HUES6 (cell line): ENCODE results near the gene CTSD.

ENCODE experiments used
- H3K27ac ChIP-seq: 2 replicates; pipeline ENCODE4 v1.7.0; 2013; ENCODE audit warnings: low read depth, mild to moderate bottlenecking, low read length, inconsistent platforms
- H3K27me3 ChIP-seq: 2 replicates; pipeline ENCODE4 v1.6.1; 2013; ENCODE audit warnings: low read length; ENCODE audit not compliant: control insufficient read depth, insufficient read depth
- H3K36me3 ChIP-seq: 2 replicates; pipeline ENCODE4 v1.6.1; 2013; ENCODE audit warnings: low read length; ENCODE audit not compliant: control insufficient read depth, insufficient read depth
- H3K4me1 ChIP-seq: 2 replicates; pipeline ENCODE4 v1.6.1; 2013; ENCODE audit warnings: low read length; ENCODE audit not compliant: control insufficient read depth, insufficient read depth
- H3K4me3 ChIP-seq: 2 replicates; pipeline ENCODE4 v1.5.1; 2013; ENCODE audit warnings: low read depth, low read length
- H3K9ac ChIP-seq: one replicate; pipeline ENCODE4 v1.6.1; 2013; ENCODE audit warnings: mild to moderate bottlenecking, low read length
- H3K9me3 ChIP-seq: 2 replicates; pipeline ENCODE4 v1.6.1; 2013; ENCODE audit warnings: low read depth, low read length; ENCODE audit not compliant: control insufficient read depth, insufficient read depth

The CTSD gene

GRCh38 chr11:1766719-1767398, 3.1 kb upstream of the CTSD start:
- no peaks in the 10 kb centered on the region for H3K9me3 ChIP-seq
- peaks cover 7% of the 10 kb centered on the region for H3K4me1 ChIP-seq
- no peaks in the 10 kb centered on the region for H3K36me3 ChIP-seq
- no peak overlapping the region for H3K27ac ChIP-seq
- H3K27me3 ChIP-seq: no peaks in the 10 kb centered on the region; the same call in 1 of the 2 replicates
- no peak overlapping the region for H3K4me3 ChIP-seq
- H3K9ac ChIP-seq: no peak overlapping the region

DNA sequence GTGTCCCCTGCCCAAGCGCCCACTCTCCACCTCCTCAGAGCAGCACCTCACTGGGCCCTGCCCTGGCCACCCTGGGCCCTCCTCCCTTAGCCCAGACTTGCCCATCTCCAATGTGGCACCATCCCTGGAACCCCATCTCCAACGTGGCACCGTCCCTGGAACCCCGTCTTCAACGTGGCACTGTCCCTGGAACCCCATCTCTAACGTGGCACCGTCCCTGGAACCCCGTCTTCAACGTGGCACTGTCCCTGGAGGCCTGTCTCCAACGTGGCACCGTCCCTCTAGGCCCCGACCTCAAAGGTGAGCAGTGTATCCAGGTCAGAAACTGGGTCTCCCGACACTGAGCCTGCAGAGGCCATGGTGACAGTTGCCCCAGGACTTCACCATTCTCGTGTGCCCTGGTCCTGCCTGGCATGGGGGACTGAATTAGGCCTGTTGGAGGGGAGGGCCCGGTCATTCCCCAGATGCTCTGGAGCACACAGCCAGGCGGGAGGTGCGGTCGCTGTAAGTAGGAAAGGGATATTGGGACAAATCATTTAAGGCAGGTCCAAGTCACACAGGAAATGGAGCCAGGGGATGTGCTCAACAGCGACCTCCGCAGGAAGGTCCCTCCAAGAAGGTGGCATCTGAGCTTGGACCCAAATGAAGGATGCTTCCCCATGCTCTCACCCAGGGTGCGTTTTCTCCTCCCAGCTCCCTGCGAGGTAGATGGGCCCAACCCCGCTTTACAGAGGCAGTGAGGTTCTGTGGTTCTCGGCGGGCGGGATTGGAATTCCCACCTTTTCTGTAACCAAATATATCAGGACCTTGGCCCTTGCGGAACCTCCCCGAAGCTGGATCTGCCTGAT, 2.4 kb upstream of the CTSD start:
- no peaks in the 10 kb centered on the region; the same call in 1 of the 2 replicates for H3K27me3 ChIP-seq
- no peak overlapping the region for H3K27ac ChIP-seq
- H3K9me3 ChIP-seq: no peaks in the 10 kb centered on the region
- H3K4me1 ChIP-seq: peaks cover 7% of the 10 kb centered on the region
- H3K36me3 ChIP-seq: peaks cover 2% of the 10 kb centered on the region
- no peak overlapping the region for H3K9ac ChIP-seq
- H3K4me3 ChIP-seq: no peak overlapping the region

GRCh38 chr11:1763336-1763795, 361 bp downstream of the CTSD start:
- peak overlapping the region; percentile 84 for H3K27ac ChIP-seq
- peak overlapping the region; percentile 92 for H3K4me3 ChIP-seq
- H3K27me3 ChIP-seq: no peaks in the 10 kb centered on the region; the same call in 1 of the 2 replicates
- H3K9me3 ChIP-seq: no peaks in the 10 kb centered on the region
- H3K36me3 ChIP-seq: peaks cover 21% of the 10 kb centered on the region
- peak overlapping the region; percentile 76 for H3K9ac ChIP-seq
- H3K4me1 ChIP-seq: peaks cover 7% of the 10 kb centered on the region

DNA sequence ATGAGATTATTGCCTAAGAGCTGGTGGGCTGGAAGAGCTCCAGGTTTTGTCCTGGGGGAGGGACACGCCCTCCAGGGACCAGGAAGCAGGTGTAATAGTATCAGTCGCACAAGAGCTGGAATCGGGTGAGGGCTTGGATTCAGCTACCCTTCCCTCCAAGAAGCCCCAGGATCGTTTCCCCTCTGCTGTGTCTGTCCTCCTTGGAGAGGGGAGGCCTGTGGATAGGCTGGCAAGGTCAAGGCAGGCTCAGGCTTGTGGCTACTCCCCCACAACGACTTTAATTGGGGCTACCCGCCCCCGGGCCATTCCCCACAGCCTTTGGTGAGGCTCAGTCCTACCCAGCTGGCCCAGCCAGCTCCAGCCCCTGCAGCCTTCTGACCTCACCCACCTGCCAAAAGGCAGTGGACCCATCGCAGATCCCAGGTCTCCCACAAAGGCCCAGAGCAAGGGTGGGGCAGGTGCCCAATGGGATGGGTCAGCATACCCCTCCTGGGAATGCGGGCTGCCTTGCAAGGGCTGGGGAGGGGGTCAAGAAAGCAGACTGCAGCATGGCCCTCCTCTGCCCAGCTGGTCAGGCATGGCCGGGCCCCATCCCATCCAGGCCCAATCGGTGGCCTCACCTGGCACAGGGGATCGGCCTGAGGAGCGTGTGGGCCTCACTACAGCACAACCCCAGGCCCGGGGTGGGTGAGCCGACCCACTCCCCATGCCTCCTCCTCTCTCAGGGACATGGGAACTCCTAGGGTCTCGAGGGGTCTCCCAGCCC, 1.0 kb downstream of the CTSD start:
- Histone ChIP-seq H3K9me3 (no peaks in the 10 kb centered on the region), H3K4me1 (peaks cover 7% of the 10 kb centered on the region), H3K27me3 (no peaks in the 10 kb centered on the region; the same call in 1 of the 2 replicates), H3K36me3 (peaks cover 21% of the 10 kb centered on the region), H3K4me3 (peak overlapping the region; percentile 92), H3K9ac (peak overlapping the region; percentile 49), H3K27ac (no peak overlapping the region)

- Histone ChIP-seq H3K9ac (peak overlapping the region; percentile 49), H3K4me1 (peaks cover 7% of the 10 kb centered on the region), H3K36me3 (peaks cover 26% of the 10 kb centered on the region), H3K27me3 (no peaks in the 10 kb centered on the region; the same call in 1 of the 2 replicates), H3K4me3 (no peak overlapping the region), H3K9me3 (no peaks in the 10 kb centered on the region), H3K27ac (no peak overlapping the region)
These were observed 1.7 kb downstream of the CTSD start for GRCh38 chr11:1761857-1762536.

DNA sequence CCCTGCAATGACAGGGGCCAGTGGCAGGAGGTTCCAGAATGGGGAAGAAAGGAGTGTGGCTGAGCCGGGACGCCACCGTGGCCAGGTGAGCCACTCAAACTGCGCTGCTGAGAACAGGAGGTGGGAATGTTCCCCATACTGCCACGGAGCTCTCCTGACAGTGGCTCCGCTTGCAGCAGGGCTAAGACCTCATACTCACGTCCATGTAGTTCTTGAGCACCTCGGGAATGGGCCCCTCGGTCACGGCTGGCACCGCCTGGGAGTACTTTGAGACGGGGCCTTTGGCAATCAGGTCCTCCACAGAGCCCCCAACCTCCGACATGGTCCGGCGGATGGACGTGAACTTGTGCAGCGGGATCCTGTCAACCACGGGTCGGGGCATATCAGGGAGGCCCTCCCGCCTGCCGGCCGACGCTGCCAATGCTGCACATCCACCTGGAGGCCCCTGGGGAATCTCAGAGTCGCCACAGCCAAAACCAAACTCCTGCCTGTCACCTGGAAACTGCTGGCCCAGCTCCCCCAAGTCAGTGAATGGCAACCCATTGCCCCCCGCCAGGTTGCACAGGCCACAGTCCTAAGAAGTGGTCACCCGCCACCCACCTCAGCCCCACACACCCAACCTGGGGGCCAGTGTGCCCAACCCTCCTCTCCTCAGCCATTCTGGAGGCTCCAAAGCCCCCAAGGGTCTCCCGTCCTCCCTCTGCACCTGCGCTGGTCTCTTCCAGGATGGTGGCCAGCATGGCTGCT, 2.4 kb downstream of the CTSD start:
- no peaks in the 10 kb centered on the region for H3K9me3 ChIP-seq
- H3K4me3 ChIP-seq: no peak overlapping the region
- H3K27ac ChIP-seq: no peak overlapping the region
- H3K4me1 ChIP-seq: peaks cover 7% of the 10 kb centered on the region
- peaks cover 32% of the 10 kb centered on the region for H3K36me3 ChIP-seq
- no peaks in the 10 kb centered on the region; the same call in 1 of the 2 replicates for H3K27me3 ChIP-seq
- H3K9ac ChIP-seq: no peak overlapping the region

- H3K27ac ChIP-seq: no peak overlapping the region; the same call in 1 of the 2 replicates
- H3K4me3 ChIP-seq: no peak overlapping the region
- H3K9ac ChIP-seq: no peak overlapping the region
- no peaks in the 10 kb centered on the region for H3K9me3 ChIP-seq
- H3K4me1 ChIP-seq: peaks cover 7% of the 10 kb centered on the region
- H3K27me3 ChIP-seq: no peaks in the 10 kb centered on the region; the same call in 1 of the 2 replicates
- peaks cover 39% of the 10 kb centered on the region for H3K36me3 ChIP-seq
These were observed 3.2 kb downstream of the CTSD start for GRCh38 chr11:1760351-1761109.

DNA sequence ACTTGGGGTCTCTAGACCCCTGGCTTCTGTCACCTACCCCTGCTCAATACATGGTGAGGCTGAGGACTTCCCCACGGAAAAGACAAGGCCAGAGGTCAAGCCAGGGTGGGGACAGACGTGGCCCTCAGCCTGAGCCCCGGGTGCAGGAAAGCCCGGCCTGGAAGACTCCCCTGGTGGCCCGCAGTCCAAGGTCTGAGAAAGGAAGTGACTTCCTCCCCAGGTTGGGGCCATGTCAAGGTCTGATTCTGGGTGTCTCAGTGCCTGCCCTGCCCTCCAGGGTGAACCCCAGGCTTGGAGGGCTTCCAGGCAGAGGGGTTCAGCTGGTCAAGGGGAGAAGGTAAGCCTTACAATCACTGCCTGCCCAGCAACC, 3.9 kb downstream of the CTSD start:
- Histone ChIP-seq H3K27me3 (no peaks in the 10 kb centered on the region; the same call in 1 of the 2 replicates), H3K27ac (no peak overlapping the region), H3K4me3 (no peak overlapping the region), H3K9ac (no peak overlapping the region), H3K9me3 (no peaks in the 10 kb centered on the region), H3K4me1 (peaks cover 7% of the 10 kb centered on the region), H3K36me3 (peaks cover 44% of the 10 kb centered on the region)

- no peak overlapping the region for H3K9ac ChIP-seq
- H3K4me3 ChIP-seq: no peak overlapping the region
- no peaks in the 10 kb centered on the region for H3K27me3 ChIP-seq
- no peaks in the 10 kb centered on the region for H3K9me3 ChIP-seq
- H3K27ac ChIP-seq: no peak overlapping the region
- H3K36me3 ChIP-seq: peaks cover 47% of the 10 kb centered on the region
- H3K4me1 ChIP-seq: peaks cover 7% of the 10 kb centered on the region
These were observed 4.4 kb downstream of the CTSD start for GRCh38 chr11:1759151-1759850.
